Measurements from ENCODE around the gene NOS3. TPM values are rescaled to one million over a fixed set of nuclear protein-coding genes. Genes with fewer than 3 reads are reported as not detected.

The NOS3 gene
- total RNA-seq, 1 donor from 2014 or later: 7.4 TPM

DNA sequence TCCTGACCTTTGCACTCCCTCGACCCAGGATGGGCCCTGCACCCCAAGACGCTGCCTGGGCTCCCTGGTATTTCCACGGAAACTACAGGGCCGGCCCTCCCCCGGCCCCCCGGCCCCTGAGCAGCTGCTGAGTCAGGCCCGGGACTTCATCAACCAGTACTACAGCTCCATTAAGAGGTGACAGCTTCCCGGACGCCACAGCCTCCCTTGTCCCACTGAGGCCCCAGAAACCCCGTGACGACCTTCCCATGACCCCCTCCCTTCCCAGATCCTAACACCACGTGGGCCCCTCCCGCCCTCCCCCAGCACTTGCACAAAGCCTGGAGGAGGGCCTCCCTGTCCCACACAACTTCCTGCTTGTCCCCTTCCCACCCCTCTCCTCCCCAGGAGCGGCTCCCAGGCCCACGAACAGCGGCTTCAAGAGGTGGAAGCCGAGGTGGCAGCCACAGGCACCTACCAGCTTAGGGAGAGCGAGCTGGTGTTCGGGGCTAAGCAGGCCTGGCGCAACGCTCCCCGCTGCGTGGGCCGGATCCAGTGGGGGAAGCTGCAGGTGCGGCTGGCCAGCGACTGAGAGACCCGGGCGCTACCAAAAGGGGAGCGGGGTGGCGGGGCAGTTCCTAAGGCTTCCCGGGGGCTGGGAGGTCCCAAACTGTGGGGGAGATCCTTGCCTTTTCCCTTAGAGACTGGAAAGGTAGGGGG, 5.7 kb downstream of the NOS3 start:
- no peak for DNase-seq (ENCODE audit: low read depth, low spot score)
- Mint-ChIP-seq H3K27me3 (ENCODE audit: low read depth) (no peaks in the 10 kb centered on the region), H3K36me3 (ENCODE audit: low read depth) (no peaks in the 10 kb centered on the region), H3K9me3 (no peaks in the 10 kb centered on the region), H3K4me1 (peaks cover 16% of the 10 kb centered on the region), H3K4me3 (no peak overlapping the region), H3K27ac (ENCODE audit: unreplicated experiment) (no peak overlapping the region)
- TF ChIP-seq, protein P1, sequence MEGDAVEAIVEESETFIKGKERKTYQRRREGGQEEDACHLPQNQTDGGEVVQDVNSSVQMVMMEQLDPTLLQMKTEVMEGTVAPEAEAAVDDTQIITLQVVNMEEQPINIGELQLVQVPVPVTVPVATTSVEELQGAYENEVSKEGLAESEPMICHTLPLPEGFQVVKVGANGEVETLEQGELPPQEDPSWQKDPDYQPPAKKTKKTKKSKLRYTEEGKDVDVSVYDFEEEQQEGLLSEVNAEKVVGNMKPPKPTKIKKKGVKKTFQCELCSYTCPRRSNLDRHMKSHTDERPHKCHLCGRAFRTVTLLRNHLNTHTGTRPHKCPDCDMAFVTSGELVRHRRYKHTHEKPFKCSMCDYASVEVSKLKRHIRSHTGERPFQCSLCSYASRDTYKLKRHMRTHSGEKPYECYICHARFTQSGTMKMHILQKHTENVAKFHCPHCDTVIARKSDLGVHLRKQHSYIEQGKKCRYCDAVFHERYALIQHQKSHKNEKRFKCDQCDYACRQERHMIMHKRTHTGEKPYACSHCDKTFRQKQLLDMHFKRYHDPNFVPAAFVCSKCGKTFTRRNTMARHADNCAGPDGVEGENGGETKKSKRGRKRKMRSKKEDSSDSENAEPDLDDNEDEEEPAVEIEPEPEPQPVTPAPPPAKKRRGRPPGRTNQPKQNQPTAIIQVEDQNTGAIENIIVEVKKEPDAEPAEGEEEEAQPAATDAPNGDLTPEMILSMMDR (conservative IDR thresholded peaks at IDR 0.05): no peak

DNA sequence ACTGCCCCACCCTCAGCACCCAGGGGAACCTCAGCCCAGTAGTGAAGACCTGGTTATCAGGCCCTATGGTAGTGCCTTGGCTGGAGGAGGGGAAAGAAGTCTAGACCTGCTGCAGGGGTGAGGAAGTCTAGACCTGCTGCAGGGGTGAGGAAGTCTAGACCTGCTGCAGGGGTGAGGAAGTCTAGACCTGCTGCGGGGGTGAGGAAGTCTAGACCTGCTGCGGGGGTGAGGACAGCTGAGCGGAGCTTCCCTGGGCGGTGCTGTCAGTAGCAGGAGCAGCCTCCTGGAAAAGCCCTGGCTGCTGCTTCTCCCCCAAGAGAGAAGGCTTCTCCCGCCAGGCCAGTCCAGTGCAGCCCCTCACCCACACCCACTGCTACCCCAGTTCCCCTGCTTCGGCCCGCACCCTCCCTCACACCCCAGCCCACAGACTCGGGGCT, 6.3 kb downstream of the NOS3 start:
- no peaks in the 10 kb centered on the region for H3K36me3 Mint-ChIP-seq (ENCODE audit: low read depth)
- no peak for DNase-seq (ENCODE audit: low read depth, low spot score)
- TF ChIP-seq, protein P1 (conservative IDR thresholded peaks at IDR 0.05): no peak
- no peak overlapping the region for H3K4me3 Mint-ChIP-seq
- peaks cover 16% of the 10 kb centered on the region for H3K4me1 Mint-ChIP-seq
- H3K9me3 Mint-ChIP-seq: no peaks in the 10 kb centered on the region
- no peak overlapping the region for H3K27ac Mint-ChIP-seq (ENCODE audit: unreplicated experiment)
- H3K27me3 Mint-ChIP-seq (ENCODE audit: low read depth): no peaks in the 10 kb centered on the region

DNA sequence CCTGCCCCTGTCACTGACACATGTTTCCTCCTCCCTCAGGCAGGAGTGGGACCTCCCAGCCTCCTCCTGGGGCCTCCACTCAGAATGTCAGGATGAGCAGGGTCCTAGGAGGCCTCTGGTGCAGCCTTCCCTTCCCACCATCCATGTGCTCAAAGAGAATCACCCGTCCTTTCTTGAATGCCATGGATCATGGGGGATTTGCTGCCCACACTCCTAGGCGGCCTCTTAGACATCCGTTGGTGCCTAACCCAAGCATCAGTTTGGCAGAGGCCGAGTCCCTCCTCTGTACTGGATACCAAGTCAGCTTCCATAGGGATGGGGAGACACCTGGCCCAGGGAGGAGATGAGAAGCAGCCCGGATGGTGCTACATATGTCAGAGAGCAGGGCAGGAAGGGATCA, 7.0 kb downstream of the NOS3 start:
- H3K36me3 Mint-ChIP-seq (ENCODE audit: low read depth): no peaks in the 10 kb centered on the region
- no peak overlapping the region for H3K4me3 Mint-ChIP-seq
- peaks cover 12% of the 10 kb centered on the region for H3K4me1 Mint-ChIP-seq
- H3K9me3 Mint-ChIP-seq: no peaks in the 10 kb centered on the region
- peak overlapping the region; percentile 57 for H3K27ac Mint-ChIP-seq (ENCODE audit: unreplicated experiment)
- H3K27me3 Mint-ChIP-seq (ENCODE audit: low read depth): no peaks in the 10 kb centered on the region
- no peak for DNase-seq (ENCODE audit: low read depth, low spot score)
- TF ChIP-seq, protein P1 (conservative IDR thresholded peaks at IDR 0.05): no peak

DNA sequence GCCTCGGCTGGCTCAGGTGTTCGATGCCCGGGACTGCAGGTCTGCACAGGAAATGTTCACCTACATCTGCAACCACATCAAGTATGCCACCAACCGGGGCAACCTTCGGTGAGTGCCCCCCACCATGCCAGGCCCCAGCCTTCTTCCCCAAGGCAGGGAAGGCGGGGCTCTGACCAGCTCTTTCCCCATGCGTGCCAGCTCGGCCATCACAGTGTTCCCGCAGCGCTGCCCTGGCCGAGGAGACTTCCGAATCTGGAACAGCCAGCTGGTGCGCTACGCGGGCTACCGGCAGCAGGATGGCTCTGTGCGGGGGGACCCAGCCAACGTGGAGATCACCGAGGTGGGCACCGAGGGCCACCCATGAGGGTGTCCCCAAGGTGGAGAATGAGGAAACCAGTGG, 7.5 kb downstream of the NOS3 start:
- Mint-ChIP-seq H3K27ac (ENCODE audit: unreplicated experiment) (no peak overlapping the region), H3K27me3 (ENCODE audit: low read depth) (no peaks in the 10 kb centered on the region), H3K4me1 (peaks cover 9% of the 10 kb centered on the region), H3K9me3 (no peaks in the 10 kb centered on the region), H3K36me3 (ENCODE audit: low read depth) (no peaks in the 10 kb centered on the region), H3K4me3 (no peak overlapping the region)
- TF ChIP-seq, protein P1 (conservative IDR thresholded peaks at IDR 0.05): no peak
- no peak for DNase-seq (ENCODE audit: low read depth, low spot score)

DNA sequence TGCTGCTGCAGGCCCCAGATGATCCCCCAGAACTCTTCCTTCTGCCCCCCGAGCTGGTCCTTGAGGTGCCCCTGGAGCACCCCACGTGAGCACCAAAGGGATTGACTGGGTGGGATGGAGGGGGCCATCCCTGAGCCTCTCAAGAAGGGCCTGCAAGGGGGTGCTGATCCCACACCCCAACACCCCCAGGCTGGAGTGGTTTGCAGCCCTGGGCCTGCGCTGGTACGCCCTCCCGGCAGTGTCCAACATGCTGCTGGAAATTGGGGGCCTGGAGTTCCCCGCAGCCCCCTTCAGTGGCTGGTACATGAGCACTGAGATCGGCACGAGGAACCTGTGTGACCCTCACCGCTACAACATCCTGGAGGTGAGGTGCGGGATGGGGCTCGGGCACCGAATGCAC, 8.2 kb downstream of the NOS3 start:
- no peak overlapping the region for H3K27ac Mint-ChIP-seq (ENCODE audit: unreplicated experiment)
- H3K4me1 Mint-ChIP-seq: peaks cover 8% of the 10 kb centered on the region
- no peaks in the 10 kb centered on the region for H3K27me3 Mint-ChIP-seq (ENCODE audit: low read depth)
- H3K4me3 Mint-ChIP-seq: no peak overlapping the region
- DNase-seq (ENCODE audit: low read depth, low spot score): no peak
- TF ChIP-seq, protein P1 (conservative IDR thresholded peaks at IDR 0.05): no peak
- H3K36me3 Mint-ChIP-seq (ENCODE audit: low read depth): no peaks in the 10 kb centered on the region
- H3K9me3 Mint-ChIP-seq: no peaks in the 10 kb centered on the region
